ENCODE results near the gene SLC35G1.
A peak's percentile ranks its signal among the peaks of the same experiment; 100 is the strongest.

SLC35G1 gene

DNA sequence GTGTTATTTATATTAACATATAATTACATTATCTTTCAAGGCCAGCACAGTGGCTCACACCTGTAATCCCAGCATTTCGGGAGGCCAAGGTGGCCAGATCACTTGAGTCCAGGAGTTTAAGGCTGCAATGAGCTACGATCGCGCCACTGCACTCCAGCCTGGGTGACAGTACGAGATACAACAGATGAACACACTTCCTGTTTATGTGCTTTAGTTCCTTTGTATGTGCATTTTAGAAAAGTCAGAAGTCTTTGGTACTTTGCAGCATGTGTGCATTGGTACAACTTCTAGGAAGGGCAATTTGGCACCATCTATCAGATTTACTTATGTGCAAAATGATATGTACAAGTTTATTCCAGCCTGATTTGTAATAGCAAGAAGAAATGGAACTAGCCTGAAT is 13.3 kb downstream of the SLC35G1 start:
- H3K4me3 ChIP-seq (ENCODE audit: low read depth, low read length) = no peak overlapping the region
- TF ChIP-seq, protein P1, sequence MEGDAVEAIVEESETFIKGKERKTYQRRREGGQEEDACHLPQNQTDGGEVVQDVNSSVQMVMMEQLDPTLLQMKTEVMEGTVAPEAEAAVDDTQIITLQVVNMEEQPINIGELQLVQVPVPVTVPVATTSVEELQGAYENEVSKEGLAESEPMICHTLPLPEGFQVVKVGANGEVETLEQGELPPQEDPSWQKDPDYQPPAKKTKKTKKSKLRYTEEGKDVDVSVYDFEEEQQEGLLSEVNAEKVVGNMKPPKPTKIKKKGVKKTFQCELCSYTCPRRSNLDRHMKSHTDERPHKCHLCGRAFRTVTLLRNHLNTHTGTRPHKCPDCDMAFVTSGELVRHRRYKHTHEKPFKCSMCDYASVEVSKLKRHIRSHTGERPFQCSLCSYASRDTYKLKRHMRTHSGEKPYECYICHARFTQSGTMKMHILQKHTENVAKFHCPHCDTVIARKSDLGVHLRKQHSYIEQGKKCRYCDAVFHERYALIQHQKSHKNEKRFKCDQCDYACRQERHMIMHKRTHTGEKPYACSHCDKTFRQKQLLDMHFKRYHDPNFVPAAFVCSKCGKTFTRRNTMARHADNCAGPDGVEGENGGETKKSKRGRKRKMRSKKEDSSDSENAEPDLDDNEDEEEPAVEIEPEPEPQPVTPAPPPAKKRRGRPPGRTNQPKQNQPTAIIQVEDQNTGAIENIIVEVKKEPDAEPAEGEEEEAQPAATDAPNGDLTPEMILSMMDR (IDR thresholded peaks at IDR 0.05; ENCODE audit: low read depth, low read length) = no peak
- in situ Hi-C loops (cut with HindIII; ENCODE audit: low sequenced_read_pairs) = no loop called here
- no peak for DNase-seq (ENCODE audit: low read depth, low spot score)

DNA sequence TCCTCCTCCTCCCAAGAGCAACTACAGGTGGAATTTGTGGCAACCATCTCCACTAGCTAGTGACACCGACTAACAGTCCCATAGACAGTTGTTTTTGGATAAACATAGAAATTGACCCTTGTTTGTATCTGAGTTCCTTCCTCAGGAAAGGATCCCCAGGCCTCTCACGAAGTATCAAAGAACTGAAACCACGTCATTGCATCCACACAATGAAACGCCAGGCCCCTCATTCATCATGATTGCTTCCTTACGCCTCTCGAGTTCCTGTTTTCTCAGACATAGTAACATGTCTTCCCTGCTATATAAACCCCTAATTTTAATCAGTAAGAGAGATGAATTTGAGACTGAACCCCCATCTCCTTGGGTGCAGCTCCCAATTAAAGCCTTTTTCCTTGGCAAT is 18.1 kb downstream of the SLC35G1 start:
- no peak overlapping the region for H3K4me3 ChIP-seq (ENCODE audit: low read depth, low read length)
- no peak for DNase-seq (ENCODE audit: low read depth, low spot score)
- TF ChIP-seq, protein P1 (IDR thresholded peaks at IDR 0.05; ENCODE audit: low read depth, low read length) = no peak
- in situ Hi-C loops (cut with HindIII; ENCODE audit: low sequenced_read_pairs) = no loop called here

DNA sequence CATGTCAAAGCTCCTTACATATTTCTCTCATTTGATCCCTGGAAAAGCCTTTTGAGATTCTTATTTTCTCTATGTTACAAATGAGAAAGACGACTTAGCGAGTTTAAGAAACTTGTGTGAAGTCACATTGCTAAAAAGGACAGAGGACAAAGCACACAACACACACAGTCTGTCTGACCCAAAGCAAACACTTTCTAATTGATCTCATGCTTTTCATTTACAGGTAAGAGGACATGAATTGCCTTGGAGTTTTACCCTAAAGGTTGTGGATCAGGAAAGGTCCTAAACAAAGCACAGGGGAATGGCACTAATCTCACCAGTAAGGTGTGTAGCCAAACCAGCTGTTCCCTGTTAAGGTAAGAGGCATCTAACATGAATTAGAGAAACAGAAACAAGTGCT is 18.7 kb downstream of the SLC35G1 start:
- TF ChIP-seq, protein P1 (IDR thresholded peaks at IDR 0.05; ENCODE audit: low read depth, low read length) = no peak
- no peak for DNase-seq (ENCODE audit: low read depth, low spot score)
- in situ Hi-C loops (cut with HindIII; ENCODE audit: low sequenced_read_pairs) = no loop called here
- H3K4me3 ChIP-seq (ENCODE audit: low read depth, low read length) = no peak overlapping the region

DNA sequence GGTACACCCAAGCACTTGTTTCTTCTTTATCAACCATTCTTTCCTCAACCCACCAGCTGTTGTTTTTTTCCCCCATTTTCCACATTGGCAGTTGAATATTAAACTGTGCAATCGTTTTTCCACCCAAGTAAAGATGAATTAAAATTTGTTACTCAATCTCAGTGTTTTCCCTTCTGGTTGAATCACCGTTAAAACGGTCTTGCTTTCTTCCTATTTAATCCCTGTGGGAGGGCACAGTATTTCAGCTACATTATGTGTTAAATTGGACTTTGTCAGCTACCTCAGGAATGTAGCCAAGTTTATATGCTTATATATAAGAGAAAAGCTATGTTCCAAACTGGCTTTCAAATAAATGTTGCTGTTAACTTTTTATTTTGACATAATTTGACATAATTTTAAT is 19.9 kb downstream of the SLC35G1 start:
- H3K4me3 ChIP-seq (ENCODE audit: low read depth, low read length) = no peak overlapping the region
- DNase-seq (ENCODE audit: low read depth, low spot score) = no peak
- TF ChIP-seq, protein P1 (IDR thresholded peaks at IDR 0.05; ENCODE audit: low read depth, low read length) = no peak
- in situ Hi-C loops (cut with HindIII; ENCODE audit: low sequenced_read_pairs) = no loop called here

DNA sequence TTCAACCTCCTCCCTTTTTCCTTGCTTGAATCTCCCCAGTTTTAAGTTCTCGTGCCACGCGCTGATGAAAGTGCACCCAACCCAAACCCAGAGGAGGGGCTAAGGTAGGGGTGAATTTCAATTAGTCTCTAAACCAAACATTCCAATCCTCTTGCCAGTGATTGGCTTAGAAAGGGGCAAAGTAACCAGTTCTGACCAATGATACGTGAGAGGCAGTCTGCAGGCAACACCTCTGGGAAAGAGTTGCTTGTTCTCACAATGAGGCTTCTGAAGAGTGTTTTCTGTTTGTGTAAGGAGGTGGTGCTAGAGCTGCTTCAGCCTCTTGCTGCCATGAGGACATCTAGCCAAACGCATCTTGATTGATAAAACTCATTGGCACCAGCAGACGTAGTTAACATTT is 21.8 kb downstream of the SLC35G1 start:
- DNase-seq (ENCODE audit: low read depth, low spot score) = no peak
- TF ChIP-seq, protein P1 (IDR thresholded peaks at IDR 0.05; ENCODE audit: low read depth, low read length) = no peak
- in situ Hi-C loops (cut with HindIII; ENCODE audit: low sequenced_read_pairs) = no loop called here
- no peak overlapping the region for H3K4me3 ChIP-seq (ENCODE audit: low read depth, low read length)

DNA sequence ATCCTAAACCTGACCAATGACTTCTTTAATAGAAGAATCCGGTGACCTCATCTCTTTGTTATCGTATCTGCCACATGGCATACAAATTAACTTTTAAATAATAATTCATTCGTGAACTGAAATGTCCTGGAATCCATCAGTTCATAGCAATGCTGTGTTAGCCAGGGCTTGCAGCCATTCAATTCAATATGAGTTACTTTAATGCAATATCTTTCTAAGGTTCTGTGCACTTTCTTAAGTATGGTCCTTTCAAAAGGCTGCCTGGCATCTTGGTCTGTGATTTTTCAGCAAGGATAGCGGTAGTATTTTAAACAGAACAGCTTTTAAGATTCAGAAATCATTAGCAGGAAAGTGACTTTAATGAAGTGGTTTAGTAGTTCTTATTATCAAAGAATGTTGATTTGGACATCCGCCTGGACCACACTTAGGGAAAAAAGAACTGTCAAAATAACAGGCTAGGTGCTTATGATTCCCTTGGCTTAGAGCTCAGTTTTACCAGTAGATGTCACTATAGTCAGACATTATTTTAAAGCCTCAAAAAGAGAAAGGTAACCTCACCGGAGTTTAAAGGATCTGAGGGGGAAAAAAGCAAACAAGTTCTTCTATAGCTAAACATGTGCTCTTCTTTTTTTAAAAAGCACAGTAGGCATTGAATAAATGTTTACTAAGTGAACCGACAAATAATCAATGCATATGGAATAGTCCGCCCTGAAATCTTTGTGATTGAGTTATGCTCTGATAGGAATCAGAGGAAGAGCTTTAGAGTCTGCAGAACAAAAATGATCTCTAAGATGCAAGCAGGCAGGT is 22.7 kb downstream of the SLC35G1 start:
- H3K4me3 ChIP-seq (ENCODE audit: low read depth, low read length) = no peak overlapping the region
- TF ChIP-seq, protein P1 (IDR thresholded peaks at IDR 0.05; ENCODE audit: low read depth, low read length) = peak; percentile 63
- in situ Hi-C loops (cut with HindIII; ENCODE audit: low sequenced_read_pairs) = no loop called here
- DNase-seq (ENCODE audit: low read depth, low spot score) = peak; percentile 61

Measured in astrocyte of the spinal cord (primary cell).